ENCODE data around the gene PRIMPOL.
"Not testable (repeated sequence)": the region's sequence is repeated elsewhere in the genome, so short reads cannot be mapped to it uniquely, and the experiment has no call there.

PRIMPOL gene

GRCh38 chr4:184641451-184641850 lies 8.1 kb upstream of the PRIMPOL start:
- DNase-seq: no peak

GRCh38 chr4:184643731-184644130 lies 5.8 kb upstream of the PRIMPOL start:
- DNase-seq: no peak

GRCh38 chr4:184644553-184645307 lies 4.8 kb upstream of the PRIMPOL start:
- no peak for DNase-seq

- no peak for DNase-seq
Observed at GRCh38 chr4:184645904-184646610, 3.5 kb upstream of the PRIMPOL start.

- DNase-seq: no peak
Observed at GRCh38 chr4:184647266-184648053, 2.1 kb upstream of the PRIMPOL start.

- no peak for DNase-seq
Observed at GRCh38 chr4:184648054-184648312, 1.6 kb upstream of the PRIMPOL start.

GRCh38 chr4:184648313-184649025 lies 1.1 kb upstream of the PRIMPOL start:
- no peak for DNase-seq

GRCh38 chr4:184649971-184650855 lies 675 bp downstream of the PRIMPOL start:
- no peak for DNase-seq

- no peak for DNase-seq
Observed at GRCh38 chr4:184651899-184652298, 2.4 kb downstream of the PRIMPOL start.

GRCh38 chr4:184652681-184653080 lies 3.1 kb downstream of the PRIMPOL start:
- DNase-seq: not testable (repeated sequence)

GRCh38 chr4:184653650-184654049 lies 4.1 kb downstream of the PRIMPOL start:
- DNase-seq: no peak

GRCh38 chr4:184655889-184656869 lies 6.6 kb downstream of the PRIMPOL start:
- DNase-seq: no peak

- DNase-seq: no peak
Observed at GRCh38 chr4:184657144-184657543, 7.6 kb downstream of the PRIMPOL start.

GRCh38 chr4:184657820-184658219 lies 8.3 kb downstream of the PRIMPOL start:
- DNase-seq: not testable (repeated sequence)

- DNase-seq: no peak
Observed at GRCh38 chr4:184660978-184661377, 11.4 kb downstream of the PRIMPOL start.

GRCh38 chr4:184662236-184662635 lies 12.7 kb downstream of the PRIMPOL start:
- DNase-seq: no peak

- DNase-seq: no peak
Observed at GRCh38 chr4:184664445-184665210, 15.1 kb downstream of the PRIMPOL start.

GRCh38 chr4:184666670-184667069 lies 17.1 kb downstream of the PRIMPOL start:
- DNase-seq: no peak

GRCh38 chr4:184668096-184668495 lies 18.6 kb downstream of the PRIMPOL start:
- no peak for DNase-seq

- no peak for DNase-seq
Observed at GRCh38 chr4:184668511-184669114, 19.1 kb downstream of the PRIMPOL start.

All from NCI-H187 treated with DMSO at 0.1 percent for 48 hours (cell line).